Fibroblast of lung (primary cell): Measurements from ENCODE around the gene RGS16. TPM values are rescaled to one million over a fixed set of nuclear protein-coding genes. Genes with fewer than 3 reads are reported as not detected.

Experiments used
- DNase-seq, 2 donors: peaks; one replicate each; pipeline versions ENCODE4 v3.0.0 to v3.0.0-alpha.2; 2010; ENCODE audit warnings: low read depth in 2 of 2
- H2AFZ ChIP-seq: 2 replicates; pipeline ENCODE4 v1.5.1; 2012; ENCODE audit warnings: low read length, control low read depth, inconsistent platforms
- H3K27ac ChIP-seq: 2 replicates; pipeline ENCODE4 v1.5.1; 2011; ENCODE audit warnings: low read length, control low read depth; ENCODE audit not compliant: insufficient read depth
- H3K27me3 ChIP-seq: 2 replicates; pipeline ENCODE4 v1.5.1; 2011; ENCODE audit warnings: mild to moderate bottlenecking, low read length; ENCODE audit not compliant: control insufficient read depth, insufficient read depth
- H3K36me3 ChIP-seq: 2 replicates; pipeline ENCODE4 v1.5.1; 2011; ENCODE audit warnings: low read length; ENCODE audit not compliant: control insufficient read depth, insufficient read depth
- H3K4me1 ChIP-seq: 2 replicates; pipeline ENCODE4 v1.5.1; 2011; ENCODE audit warnings: low read length; ENCODE audit not compliant: control insufficient read depth, insufficient read depth; ENCODE audit errors: extremely low read depth
- H3K4me2 ChIP-seq: 2 replicates; pipeline ENCODE4 v1.5.1; 2011; ENCODE audit warnings: low read length, control low read depth; ENCODE audit not compliant: insufficient read depth; ENCODE audit errors: extremely low read depth
- H3K4me3 ChIP-seq, 4 experiments: fragments of 200-600 bp in 1 of 4; sonication (generic) in 1 of 4; replicated peaks in 1 of 4; 2 replicates each; pipeline ENCODE4 v1.5.1; 2011 to 2016; ENCODE audit warnings: low read length in 4 of 4, low read depth in 3 of 4, mild to moderate bottlenecking in 3 of 4, control low read depth in 2 of 4, inconsistent platforms in 1 of 4, mixed read lengths in 1 of 4; ENCODE audit not compliant: insufficient read depth in 1 of 4; ENCODE audit errors: control extremely low read depth in 1 of 4
- H3K79me2 ChIP-seq: 2 replicates; pipeline ENCODE4 v1.5.1; 2012; ENCODE audit warnings: mild to moderate bottlenecking, low read length, inconsistent platforms; ENCODE audit not compliant: control insufficient read depth, insufficient read depth
- H3K9ac ChIP-seq: 2 replicates; pipeline ENCODE4 v1.5.1; 2011; ENCODE audit warnings: mild to moderate bottlenecking, low read length, control low read depth; ENCODE audit not compliant: insufficient read depth
- H3K9me3 ChIP-seq: 2 replicates; pipeline ENCODE4 v1.5.1; 2012; ENCODE audit warnings: low read depth, low read length; ENCODE audit not compliant: control insufficient read depth, insufficient read depth
- H4K20me1 ChIP-seq: 2 replicates; pipeline ENCODE4 v1.5.1; 2011; ENCODE audit warnings: low read length; ENCODE audit not compliant: control insufficient read depth, insufficient read depth; ENCODE audit errors: extremely low read depth
- CTCF ChIP-seq, 2 donors: IDR thresholded peaks in 1 of 2; conservative IDR thresholded peaks in 1 of 2; 1 replicate in 1 of 2; 2 replicates in 1 of 2; pipeline ENCODE4 v1.5.1; 2011 to 2012; ENCODE audit warnings: low read length in 2 of 2, control low read depth in 1 of 2, inconsistent platforms in 1 of 2, low read depth in 1 of 2, mild to moderate bottlenecking in 1 of 2
- EZH2 ChIP-seq: IDR thresholded peaks from 2 replicates; pipeline ENCODE4 v1.5.1; 2012; ENCODE audit warnings: low read length, control low read depth, mild to moderate bottlenecking; ENCODE audit errors: missing control alignments
- polyA plus RNA-seq, 2 donors: library from polyadenylated mRNA; depleted of rRNA in 1 of 2; stranded (reverse) in 1 of 2; unstranded in 1 of 2; fragments of >200 nt; gene quantifications; 2 replicates each; pipeline ENCODE4 v1.2.1, GENCODE V29; 2011 to 2012; ENCODE audit warnings: missing spikeins in 1 of 2
- total RNA-seq: library from RNA; depleted of rRNA; stranded (reverse); fragments of >200 nt; gene quantifications from 2 replicates; pipeline ENCODE4 v1.2.1, GENCODE V29; 2014

Gene RGS16
- total and polyA plus RNA-seq, 2 donors (not counting 1 experiment from before 2014, with no cell fraction given) = 0.17 to 0.33 TPM

GRCh38 chr1:182565537-182565936 is 38.7 kb downstream of the RGS16 start:
- TF ChIP-seq EZH2 (no peak), CTCF (conservative IDR thresholded peaks at IDR 0.05 in 1 of 2, IDR thresholded peaks at IDR 0.05 in 1 of 2; ENCODE audit: low read depth in 1 of 2, low read length in 2 of 2) (no peak)

GRCh38 chr1:182564406-182565004 is 39.7 kb downstream of the RGS16 start:
- Histone ChIP-seq H3K27ac (no peak overlapping the region), H2AFZ (no peak overlapping the region), H4K20me1 (no peaks in the 10 kb centered on the region), H3K4me1 (no peaks in the 10 kb centered on the region), H3K36me3 (no peaks in the 10 kb centered on the region), H3K4me2 (no peak overlapping the region), H3K27me3 (no peaks in the 10 kb centered on the region), H3K9me3 (no peaks in the 10 kb centered on the region), H3K79me2 (no peaks in the 10 kb centered on the region), H3K4me3 (no peak overlapping the region), H3K9ac (no peak overlapping the region)
- DNase-seq = no peak
- TF ChIP-seq CTCF (conservative IDR thresholded peaks at IDR 0.05 in 1 of 2, IDR thresholded peaks at IDR 0.05 in 1 of 2; ENCODE audit: low read depth in 1 of 2, low read length in 2 of 2) (no peak), EZH2 (no peak)

More at GRCh38 chr1:182565537-182565936, 38.7 kb downstream of the RGS16 start:
- Histone ChIP-seq H3K9me3 (no peaks in the 10 kb centered on the region), H3K4me2 (no peak overlapping the region), H3K27ac (no peak overlapping the region), H3K36me3 (no peaks in the 10 kb centered on the region), H3K79me2 (no peaks in the 10 kb centered on the region), H3K4me1 (no peaks in the 10 kb centered on the region), H3K27me3 (no peaks in the 10 kb centered on the region), H2AFZ (no peak overlapping the region), H3K4me3 (no peak overlapping the region), H4K20me1 (no peaks in the 10 kb centered on the region), H3K9ac (no peak overlapping the region)
- peak in 1 of 2 donors; percentile 2 for DNase-seq

- Histone ChIP-seq H2AFZ (no peak overlapping the region), H3K4me3 (no peak overlapping the region), H3K9ac (no peak overlapping the region), H4K20me1 (no peaks in the 10 kb centered on the region), H3K27me3 (no peaks in the 10 kb centered on the region), H3K4me1 (no peaks in the 10 kb centered on the region), H3K27ac (no peak overlapping the region), H3K36me3 (no peaks in the 10 kb centered on the region), H3K4me2 (no peak overlapping the region), H3K79me2 (no peaks in the 10 kb centered on the region), H3K9me3 (no peaks in the 10 kb centered on the region)
- TF ChIP-seq CTCF (conservative IDR thresholded peaks at IDR 0.05 in 1 of 2, IDR thresholded peaks at IDR 0.05 in 1 of 2; ENCODE audit: low read depth in 1 of 2, low read length in 2 of 2) (no peak), EZH2 (no peak)
- DNase-seq = no peak
These were observed 41.1 kb downstream of the RGS16 start for GRCh38 chr1:182563095-182563494.
